LNCAP (cell line): ENCODE data around the gene ZSWIM4.

Experiments used
- CTCF ChIP-seq: fragments of 450-650 bp; IDR thresholded peaks from 2 replicates; pipeline ENCODE4 v1.5.1; 2017; ENCODE audit warnings: mild to moderate bottlenecking

ZSWIM4 gene

GRCh38 chr19:13848798-13849676 is 53.8 kb downstream of the ZSWIM4 start:
- TF ChIP-seq CTCF = no peak

GRCh38 chr19:13849991-13850909 is 55.0 kb downstream of the ZSWIM4 start:
- TF ChIP-seq CTCF = no peak

DNA sequence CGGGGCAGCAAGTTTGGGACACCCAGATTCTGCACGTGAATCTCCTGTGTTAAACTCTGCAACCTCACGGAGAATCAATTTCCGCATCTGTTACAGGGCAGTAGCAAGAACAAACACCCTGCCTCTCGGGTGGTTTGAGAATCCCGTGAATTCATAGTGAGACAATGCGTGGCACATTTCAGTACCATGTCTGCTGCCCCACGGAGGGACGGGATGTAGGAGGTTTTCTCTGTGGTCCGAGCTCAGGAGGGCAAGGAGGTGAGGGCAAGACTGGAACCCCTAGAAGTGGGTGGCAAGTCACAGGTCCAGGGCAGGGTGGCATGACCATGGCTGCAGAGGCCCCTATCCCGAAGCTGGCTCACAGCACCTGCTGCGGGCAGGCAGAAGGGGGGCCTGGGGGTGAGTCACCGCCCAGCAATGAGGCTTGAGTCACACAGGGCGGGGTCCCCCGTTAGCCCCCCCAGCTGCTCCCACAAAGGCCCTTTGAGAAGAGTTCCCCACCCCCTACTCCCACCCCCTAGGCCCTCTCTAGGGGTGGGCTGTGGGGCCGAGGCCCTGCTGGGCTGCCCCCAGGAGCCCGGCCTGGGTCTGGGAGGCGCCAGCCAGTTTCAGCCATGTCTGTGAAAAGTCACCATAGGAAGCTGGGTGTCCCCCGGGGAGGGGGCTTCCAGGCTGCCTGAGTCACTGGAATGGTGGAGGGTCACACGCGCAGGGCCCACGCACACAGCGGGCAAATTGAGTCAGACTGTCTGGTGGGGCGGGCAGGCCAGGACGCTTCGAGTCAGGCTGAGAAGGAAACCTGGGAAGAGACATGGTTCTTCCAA is 55.9 kb downstream of the ZSWIM4 start:
- TF ChIP-seq CTCF = no peak

- TF ChIP-seq CTCF = no peak
Observed at GRCh38 chr19:13856497-13856896, 61.3 kb downstream of the ZSWIM4 start.

GRCh38 chr19:13859361-13859880 is 64.2 kb downstream of the ZSWIM4 start:
- no peak for TF ChIP-seq CTCF

DNA sequence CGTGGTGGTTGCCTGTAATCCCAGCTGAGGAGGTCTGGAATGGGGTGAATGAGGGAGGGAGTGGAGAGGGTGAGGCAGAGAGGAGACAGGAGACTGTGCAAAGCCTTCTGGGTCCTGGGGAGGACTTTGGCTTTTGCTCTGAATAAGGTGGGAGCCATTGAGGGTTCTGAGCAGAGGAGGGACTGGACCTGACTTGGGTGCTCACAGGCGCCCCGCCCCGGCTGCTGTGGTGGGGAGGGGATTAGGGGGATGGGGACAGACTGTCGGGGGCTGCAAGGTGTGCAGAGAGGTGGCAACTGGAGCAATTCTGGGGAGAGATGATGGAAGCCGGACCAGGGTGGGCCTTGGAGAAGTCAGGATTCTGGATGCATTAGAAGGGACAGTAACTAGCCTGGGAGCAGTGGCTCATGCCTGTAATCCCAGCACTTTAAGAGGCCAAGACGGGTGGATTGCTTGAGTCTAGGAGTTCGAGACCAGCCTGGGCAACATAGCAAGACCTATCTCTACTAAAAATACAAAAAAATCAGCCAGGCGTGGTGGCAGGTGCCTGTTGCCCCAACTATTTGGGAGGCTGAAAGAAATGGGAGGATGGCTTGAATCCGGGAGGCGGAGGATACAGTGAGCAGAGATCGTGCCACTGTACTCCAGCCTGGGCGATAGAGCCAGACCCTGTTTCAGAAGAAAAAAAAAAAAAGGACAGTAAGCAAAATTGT is 65.6 kb downstream of the ZSWIM4 start:
- no peak for TF ChIP-seq CTCF
